Measurements from ENCODE around the gene PDE6B. TPM values are rescaled to one million over a fixed set of nuclear protein-coding genes. Genes with fewer than 3 reads are reported as not detected.
A peak's percentile ranks its signal among the peaks of the same experiment; 100 is the strongest.

The PDE6B gene
- total and polyA plus RNA-seq, 2 of the 13 experiments (the other 11 are each of a cell fraction or from before 2014, with no cell fraction given) = 0.38 to 0.40 TPM

DNA sequence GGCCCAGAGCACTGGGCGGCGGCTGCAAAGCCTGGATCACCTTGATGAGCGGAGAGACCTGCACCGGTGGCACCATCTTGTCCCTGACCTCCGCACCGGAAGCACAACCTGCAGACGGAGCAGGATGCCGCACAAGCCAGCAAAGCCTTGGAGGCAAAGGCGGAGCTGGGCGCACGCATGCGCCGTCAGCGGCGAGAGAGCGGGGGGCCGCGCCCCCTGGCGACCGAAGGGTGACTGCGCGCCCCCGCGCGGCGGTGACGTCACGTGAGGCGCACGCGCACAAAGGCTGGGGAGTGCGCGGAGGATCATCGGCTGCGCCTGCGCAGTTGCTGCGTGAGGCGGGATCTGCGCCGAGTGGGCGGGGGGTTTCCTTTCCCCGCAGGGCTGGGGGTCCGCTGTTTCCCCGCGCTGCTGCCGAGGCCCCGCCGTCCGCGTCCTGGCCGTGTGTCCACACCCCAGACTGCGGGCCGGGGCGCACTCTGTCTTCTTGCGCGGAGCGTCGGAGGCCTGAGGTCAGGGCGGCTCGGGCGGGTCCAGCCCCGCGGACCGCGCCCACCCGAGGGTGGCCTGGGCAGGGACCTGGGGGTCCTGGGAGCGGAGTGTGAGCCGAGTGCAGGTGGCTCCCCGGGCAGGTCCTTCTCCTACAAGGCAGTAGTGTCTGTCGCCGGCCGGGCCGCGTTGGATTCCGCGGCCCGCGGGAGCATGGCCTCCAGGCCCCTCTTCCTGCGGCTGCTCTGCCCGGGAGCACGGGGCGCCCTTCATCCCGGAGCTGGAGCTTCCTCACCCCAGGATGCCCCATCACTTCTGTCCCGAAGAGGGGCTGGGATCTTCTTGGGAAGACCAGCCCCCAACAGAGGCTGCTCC is 49.0 kb downstream of the PDE6B start, which contains the start of the genes ATP5ME and MYL5 (continued):
- TF ChIP-seq, protein P1, sequence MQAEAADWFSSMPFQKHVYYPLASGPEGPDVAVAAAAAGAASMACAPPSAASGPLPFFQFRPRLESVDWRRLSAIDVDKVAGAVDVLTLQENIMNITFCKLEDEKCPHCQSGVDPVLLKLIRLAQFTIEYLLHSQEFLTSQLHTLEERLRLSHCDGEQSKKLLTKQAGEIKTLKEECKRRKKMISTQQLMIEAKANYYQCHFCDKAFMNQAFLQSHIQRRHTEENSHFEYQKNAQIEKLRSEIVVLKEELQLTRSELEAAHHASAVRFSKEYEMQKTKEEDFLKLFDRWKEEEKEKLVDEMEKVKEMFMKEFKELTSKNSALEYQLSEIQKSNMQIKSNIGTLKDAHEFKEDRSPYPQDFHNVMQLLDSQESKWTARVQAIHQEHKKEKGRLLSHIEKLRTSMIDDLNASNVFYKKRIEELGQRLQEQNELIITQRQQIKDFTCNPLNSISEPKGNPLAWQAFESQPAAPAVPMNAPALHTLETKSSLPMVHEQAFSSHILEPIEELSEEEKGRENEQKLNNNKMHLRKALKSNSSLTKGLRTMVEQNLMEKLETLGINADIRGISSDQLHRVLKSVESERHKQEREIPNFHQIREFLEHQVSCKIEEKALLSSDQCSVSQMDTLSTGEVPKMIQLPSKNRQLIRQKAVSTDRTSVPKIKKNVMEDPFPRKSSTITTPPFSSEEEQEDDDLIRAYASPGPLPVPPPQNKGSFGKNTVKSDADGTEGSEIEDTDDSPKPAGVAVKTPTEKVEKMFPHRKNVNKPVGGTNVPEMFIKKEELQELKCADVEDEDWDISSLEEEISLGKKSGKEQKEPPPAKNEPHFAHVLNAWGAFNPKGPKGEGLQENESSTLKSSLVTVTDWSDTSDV (CRISPR knock-in tag; IDR thresholded peaks at IDR 0.05) = peak; percentile 90; the same call in 1 of the 2 replicates
- TF ChIP-seq FOXA3 (CRISPR knock-in tag; IDR thresholded peaks at IDR 0.05) (peak; percentile 34), ZNF451 (CRISPR knock-in tag; IDR thresholded peaks at IDR 0.05) (peak; percentile 91), HHEX (CRISPR knock-in tag; IDR thresholded peaks at IDR 0.05) (no peak), JUN (CRISPR knock-in tag; IDR thresholded peaks at IDR 0.05) (peak; percentile 90), KDM1A (CRISPR knock-in tag; IDR thresholded peaks at IDR 0.05) (no peak), FOXA1 (IDR thresholded peaks at IDR 0.05) (no peak), FOXA1 (CRISPR knock-in tag; IDR thresholded peaks at IDR 0.05) (no peak), ZNF260 (CRISPR knock-in tag; IDR thresholded peaks at IDR 0.05; ENCODE audit: borderline replicate concordance, low read depth) (no peak), ZNF772 (CRISPR knock-in tag; IDR thresholded peaks at IDR 0.05) (no peak), ZNF263 (CRISPR knock-in tag; IDR thresholded peaks at IDR 0.05) (peak; percentile 81), SOX13 (IDR thresholded peaks at IDR 0.05) (no peak), SOX13 (CRISPR knock-in tag; conservative IDR thresholded peaks at IDR 0.05 in 1 of 2, IDR thresholded peaks at IDR 0.05 in 1 of 2) (peak in 1 of 2 experiments; percentile 38; a peak in 1 of 4 replicates)
- TF ChIP-seq, protein P2, sequence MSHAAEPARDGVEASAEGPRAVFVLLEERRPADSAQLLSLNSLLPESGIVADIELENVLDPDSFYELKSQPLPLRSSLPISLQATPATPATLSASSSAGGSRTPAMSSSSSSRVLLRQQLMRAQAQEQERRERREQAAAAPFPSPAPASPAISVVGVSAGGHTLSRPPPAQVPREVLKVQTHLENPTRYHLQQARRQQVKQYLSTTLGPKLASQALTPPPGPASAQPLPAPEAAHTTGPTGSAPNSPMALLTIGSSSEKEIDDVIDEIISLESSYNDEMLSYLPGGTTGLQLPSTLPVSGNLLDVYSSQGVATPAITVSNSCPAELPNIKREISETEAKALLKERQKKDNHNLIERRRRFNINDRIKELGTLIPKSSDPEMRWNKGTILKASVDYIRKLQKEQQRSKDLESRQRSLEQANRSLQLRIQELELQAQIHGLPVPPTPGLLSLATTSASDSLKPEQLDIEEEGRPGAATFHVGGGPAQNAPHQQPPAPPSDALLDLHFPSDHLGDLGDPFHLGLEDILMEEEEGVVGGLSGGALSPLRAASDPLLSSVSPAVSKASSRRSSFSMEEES (CRISPR knock-in tag; IDR thresholded peaks at IDR 0.05) = no peak; the same call in 1 of the 2 replicates
- TF ChIP-seq, protein P3, sequence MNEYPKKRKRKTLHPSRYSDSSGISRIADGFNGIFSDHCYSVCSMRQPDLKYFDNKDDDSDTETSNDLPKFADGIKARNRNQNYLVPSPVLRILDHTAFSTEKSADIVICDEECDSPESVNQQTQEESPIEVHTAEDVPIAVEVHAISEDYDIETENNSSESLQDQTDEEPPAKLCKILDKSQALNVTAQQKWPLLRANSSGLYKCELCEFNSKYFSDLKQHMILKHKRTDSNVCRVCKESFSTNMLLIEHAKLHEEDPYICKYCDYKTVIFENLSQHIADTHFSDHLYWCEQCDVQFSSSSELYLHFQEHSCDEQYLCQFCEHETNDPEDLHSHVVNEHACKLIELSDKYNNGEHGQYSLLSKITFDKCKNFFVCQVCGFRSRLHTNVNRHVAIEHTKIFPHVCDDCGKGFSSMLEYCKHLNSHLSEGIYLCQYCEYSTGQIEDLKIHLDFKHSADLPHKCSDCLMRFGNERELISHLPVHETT (CRISPR knock-in tag; conservative IDR thresholded peaks at IDR 0.05) = no peak
- TF ChIP-seq, protein P4, sequence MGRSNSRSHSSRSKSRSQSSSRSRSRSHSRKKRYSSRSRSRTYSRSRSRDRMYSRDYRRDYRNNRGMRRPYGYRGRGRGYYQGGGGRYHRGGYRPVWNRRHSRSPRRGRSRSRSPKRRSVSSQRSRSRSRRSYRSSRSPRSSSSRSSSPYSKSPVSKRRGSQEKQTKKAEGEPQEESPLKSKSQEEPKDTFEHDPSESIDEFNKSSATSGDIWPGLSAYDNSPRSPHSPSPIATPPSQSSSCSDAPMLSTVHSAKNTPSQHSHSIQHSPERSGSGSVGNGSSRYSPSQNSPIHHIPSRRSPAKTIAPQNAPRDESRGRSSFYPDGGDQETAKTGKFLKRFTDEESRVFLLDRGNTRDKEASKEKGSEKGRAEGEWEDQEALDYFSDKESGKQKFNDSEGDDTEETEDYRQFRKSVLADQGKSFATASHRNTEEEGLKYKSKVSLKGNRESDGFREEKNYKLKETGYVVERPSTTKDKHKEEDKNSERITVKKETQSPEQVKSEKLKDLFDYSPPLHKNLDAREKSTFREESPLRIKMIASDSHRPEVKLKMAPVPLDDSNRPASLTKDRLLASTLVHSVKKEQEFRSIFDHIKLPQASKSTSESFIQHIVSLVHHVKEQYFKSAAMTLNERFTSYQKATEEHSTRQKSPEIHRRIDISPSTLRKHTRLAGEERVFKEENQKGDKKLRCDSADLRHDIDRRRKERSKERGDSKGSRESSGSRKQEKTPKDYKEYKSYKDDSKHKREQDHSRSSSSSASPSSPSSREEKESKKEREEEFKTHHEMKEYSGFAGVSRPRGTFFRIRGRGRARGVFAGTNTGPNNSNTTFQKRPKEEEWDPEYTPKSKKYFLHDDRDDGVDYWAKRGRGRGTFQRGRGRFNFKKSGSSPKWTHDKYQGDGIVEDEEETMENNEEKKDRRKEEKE (IDR thresholded peaks at IDR 0.05) = no peak
- TF ChIP-seq, protein P5, sequence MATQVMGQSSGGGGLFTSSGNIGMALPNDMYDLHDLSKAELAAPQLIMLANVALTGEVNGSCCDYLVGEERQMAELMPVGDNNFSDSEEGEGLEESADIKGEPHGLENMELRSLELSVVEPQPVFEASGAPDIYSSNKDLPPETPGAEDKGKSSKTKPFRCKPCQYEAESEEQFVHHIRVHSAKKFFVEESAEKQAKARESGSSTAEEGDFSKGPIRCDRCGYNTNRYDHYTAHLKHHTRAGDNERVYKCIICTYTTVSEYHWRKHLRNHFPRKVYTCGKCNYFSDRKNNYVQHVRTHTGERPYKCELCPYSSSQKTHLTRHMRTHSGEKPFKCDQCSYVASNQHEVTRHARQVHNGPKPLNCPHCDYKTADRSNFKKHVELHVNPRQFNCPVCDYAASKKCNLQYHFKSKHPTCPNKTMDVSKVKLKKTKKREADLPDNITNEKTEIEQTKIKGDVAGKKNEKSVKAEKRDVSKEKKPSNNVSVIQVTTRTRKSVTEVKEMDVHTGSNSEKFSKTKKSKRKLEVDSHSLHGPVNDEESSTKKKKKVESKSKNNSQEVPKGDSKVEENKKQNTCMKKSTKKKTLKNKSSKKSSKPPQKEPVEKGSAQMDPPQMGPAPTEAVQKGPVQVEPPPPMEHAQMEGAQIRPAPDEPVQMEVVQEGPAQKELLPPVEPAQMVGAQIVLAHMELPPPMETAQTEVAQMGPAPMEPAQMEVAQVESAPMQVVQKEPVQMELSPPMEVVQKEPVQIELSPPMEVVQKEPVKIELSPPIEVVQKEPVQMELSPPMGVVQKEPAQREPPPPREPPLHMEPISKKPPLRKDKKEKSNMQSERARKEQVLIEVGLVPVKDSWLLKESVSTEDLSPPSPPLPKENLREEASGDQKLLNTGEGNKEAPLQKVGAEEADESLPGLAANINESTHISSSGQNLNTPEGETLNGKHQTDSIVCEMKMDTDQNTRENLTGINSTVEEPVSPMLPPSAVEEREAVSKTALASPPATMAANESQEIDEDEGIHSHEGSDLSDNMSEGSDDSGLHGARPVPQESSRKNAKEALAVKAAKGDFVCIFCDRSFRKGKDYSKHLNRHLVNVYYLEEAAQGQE (IDR thresholded peaks at IDR 0.05; ENCODE audit: borderline replicate concordance in 1 of 2, low read depth in 1 of 2, low read length in 2 of 2) = 0 out of 4 replicates have a peak, but pooled peaks of 1 of the 2 experiments have one; percentile 8
